ENCODE results near the gene TCFL5. TPM values are rescaled to one million over a fixed set of nuclear protein-coding genes. Genes with fewer than 3 reads are reported as not detected.

TCFL5 gene
- total RNA-seq, 1 donor from 2014 or later: 8.2 TPM

- TF ChIP-seq CTCF (IDR thresholded peaks at IDR 0.05): no peak
- DNase-seq (peak; percentile 31), ATAC-seq (no peak)
- intact Hi-C loops (cut with DNase I): no loop called here
- peaks cover 19% of the 10 kb centered on the region for H3K4me1 ChIP-seq
- no peak overlapping the region for H3K27ac ChIP-seq
- H3K9me3 ChIP-seq: no peaks in the 10 kb centered on the region
- H3K4me3 ChIP-seq: no peak overlapping the region
- peaks cover 63% of the 10 kb centered on the region for H3K36me3 ChIP-seq
- H3K27me3 ChIP-seq (ENCODE audit: low read depth): no peaks in the 10 kb centered on the region
Measured at GRCh38 chr20:62898093-62898964, 36.7 kb upstream of the TCFL5 start.

- Histone ChIP-seq H3K4me1 (peaks cover 19% of the 10 kb centered on the region), H3K9me3 (no peaks in the 10 kb centered on the region), H3K27me3 (ENCODE audit: low read depth) (no peaks in the 10 kb centered on the region), H3K36me3 (peaks cover 63% of the 10 kb centered on the region), H3K27ac (no peak overlapping the region), H3K4me3 (no peak overlapping the region)
- DNase-seq: peak; percentile 40
- intact Hi-C loops (cut with DNase I): no loop called here
- ATAC-seq: no peak
- TF ChIP-seq CTCF (IDR thresholded peaks at IDR 0.05): no peak
Measured at GRCh38 chr20:62897666-62898065, 36.0 kb upstream of the TCFL5 start.

GRCh38 chr20:62896526-62896925 lies 34.9 kb upstream of the TCFL5 start:
- DNase-seq: peak; percentile 25
- Histone ChIP-seq H3K9me3 (no peaks in the 10 kb centered on the region), H3K4me1 (peaks cover 19% of the 10 kb centered on the region), H3K36me3 (peaks cover 63% of the 10 kb centered on the region), H3K27me3 (ENCODE audit: low read depth) (no peaks in the 10 kb centered on the region), H3K4me3 (no peak overlapping the region), H3K27ac (no peak overlapping the region)
- no peak for TF ChIP-seq CTCF (IDR thresholded peaks at IDR 0.05)
- no peak for ATAC-seq
- intact Hi-C loops (cut with DNase I): no loop called here

- peak; percentile 27 for DNase-seq
- Histone ChIP-seq H3K27ac (no peak overlapping the region), H3K9me3 (no peaks in the 10 kb centered on the region), H3K4me3 (no peak overlapping the region), H3K27me3 (ENCODE audit: low read depth) (no peaks in the 10 kb centered on the region), H3K4me1 (peaks cover 17% of the 10 kb centered on the region), H3K36me3 (peaks cover 65% of the 10 kb centered on the region)
- intact Hi-C loops (cut with DNase I): no loop called here
- ATAC-seq: no peak
- TF ChIP-seq CTCF (IDR thresholded peaks at IDR 0.05): no peak
Measured at GRCh38 chr20:62895539-62895938, 33.9 kb upstream of the TCFL5 start.

GRCh38 chr20:62894261-62894660 lies 32.6 kb upstream of the TCFL5 start:
- H3K4me1 ChIP-seq: peaks cover 5% of the 10 kb centered on the region
- no peak for TF ChIP-seq CTCF (IDR thresholded peaks at IDR 0.05)
- intact Hi-C loops (cut with DNase I): no loop called here
- peak; percentile 17 for DNase-seq
- peaks cover 78% of the 10 kb centered on the region for H3K36me3 ChIP-seq
- no peak for ATAC-seq
- no peaks in the 10 kb centered on the region for H3K9me3 ChIP-seq
- no peak overlapping the region for H3K4me3 ChIP-seq
- H3K27me3 ChIP-seq (ENCODE audit: low read depth): no peaks in the 10 kb centered on the region
- H3K27ac ChIP-seq: no peak overlapping the region
